HG03432 (cell line): Measurements from ENCODE around the gene PRR16.

Source experiments
- ATAC-seq: cut with Tn5 transposase; IDR thresholded peaks from one replicate; pipeline ENCODE4 v1.9.1; 2021; ENCODE audit warnings: mild to moderate bottlenecking, moderate library complexity; ENCODE audit not compliant: unreplicated experiment

Gene PRR16

DNA sequence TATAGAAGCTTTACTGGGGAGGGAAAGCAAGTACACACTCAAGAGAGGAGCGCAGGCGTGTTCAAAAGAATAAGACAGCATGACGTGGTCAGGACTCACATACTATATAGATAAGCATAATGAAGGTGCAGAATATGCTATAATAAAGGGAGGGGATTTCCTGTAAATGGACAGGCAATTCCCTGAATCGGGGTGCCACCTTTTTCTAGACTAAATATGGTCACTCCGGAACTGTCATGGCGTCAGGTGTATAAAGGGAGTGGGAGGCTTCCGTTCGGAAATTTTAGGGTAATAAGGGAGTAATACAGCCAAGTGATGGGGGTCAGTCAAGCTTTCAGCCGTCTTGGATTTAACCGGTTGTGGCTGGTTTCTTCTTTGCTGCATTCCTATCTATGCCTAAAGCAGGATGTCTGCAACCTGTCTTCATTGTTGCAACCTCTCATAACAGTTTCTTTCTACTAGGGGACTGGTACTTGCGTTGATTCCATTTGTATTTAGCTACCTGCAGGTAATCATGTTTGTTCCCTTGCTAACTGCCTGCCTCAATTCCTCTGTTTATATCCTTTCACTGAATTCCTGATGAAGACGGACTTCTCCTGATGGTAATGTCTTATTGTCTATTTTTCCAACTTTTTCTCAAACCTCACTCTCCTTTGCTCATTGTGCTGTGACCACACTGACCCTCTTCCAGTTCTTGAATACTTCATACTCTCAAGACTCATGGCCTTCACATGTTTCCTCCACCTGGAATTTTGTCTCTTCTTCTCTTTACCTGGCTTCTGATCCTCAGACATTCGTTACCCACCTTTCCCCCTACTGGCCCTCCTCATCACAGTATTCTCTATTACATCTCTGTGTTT, 48.9 kb downstream of the PRR16 start:
- no peak for ATAC-seq

DNA sequence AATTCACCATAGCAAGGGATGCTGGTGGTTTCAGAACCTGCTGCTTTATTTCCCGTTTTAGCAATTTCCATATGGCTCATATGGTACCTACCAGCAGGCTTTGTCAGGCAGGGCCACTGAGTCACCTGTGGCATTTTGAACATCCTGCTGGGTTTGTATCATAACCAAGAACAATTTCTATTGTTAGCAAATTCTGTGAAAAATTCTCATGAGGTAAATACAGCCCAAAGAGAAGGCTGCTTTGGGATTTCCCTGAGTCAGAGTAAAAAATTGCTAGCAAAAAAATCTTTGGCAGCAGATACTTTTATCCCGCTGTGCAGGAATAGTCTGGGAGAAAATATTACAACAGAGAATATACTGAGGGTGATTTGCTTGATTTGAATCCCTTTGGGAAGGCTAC, 52.7 kb downstream of the PRR16 start:
- ATAC-seq, result no peak

DNA sequence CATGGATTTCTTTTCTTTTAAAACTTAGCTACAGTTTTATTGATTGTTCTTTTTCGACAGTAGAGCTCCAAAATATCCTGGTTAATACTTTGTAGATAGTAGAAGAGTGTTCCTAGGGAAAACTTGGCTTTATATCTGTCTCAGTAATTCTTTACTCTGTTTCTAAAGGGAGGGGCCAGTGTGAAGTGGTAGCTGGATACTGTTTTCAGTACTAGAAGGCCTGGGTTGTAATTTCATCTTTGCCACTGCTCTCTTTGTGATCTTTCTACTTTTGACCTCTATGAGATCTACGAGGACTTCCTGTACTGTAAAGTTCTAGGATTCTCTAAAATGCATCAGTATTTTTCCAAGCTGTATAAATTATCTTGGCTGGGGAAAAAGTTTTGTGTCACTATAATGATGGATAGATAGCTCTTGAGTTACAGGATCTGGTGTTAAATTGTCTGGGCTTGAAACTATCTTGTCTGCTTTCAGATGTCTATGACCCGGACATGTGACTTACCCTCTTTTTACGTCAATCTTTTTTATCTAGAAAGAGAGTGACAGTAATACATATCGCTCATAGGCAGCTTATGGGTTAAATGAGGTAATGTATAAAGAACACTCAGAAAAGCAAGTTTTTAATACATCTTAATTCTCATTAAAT, 53.6 kb downstream of the PRR16 start:
- no peak for ATAC-seq

DNA sequence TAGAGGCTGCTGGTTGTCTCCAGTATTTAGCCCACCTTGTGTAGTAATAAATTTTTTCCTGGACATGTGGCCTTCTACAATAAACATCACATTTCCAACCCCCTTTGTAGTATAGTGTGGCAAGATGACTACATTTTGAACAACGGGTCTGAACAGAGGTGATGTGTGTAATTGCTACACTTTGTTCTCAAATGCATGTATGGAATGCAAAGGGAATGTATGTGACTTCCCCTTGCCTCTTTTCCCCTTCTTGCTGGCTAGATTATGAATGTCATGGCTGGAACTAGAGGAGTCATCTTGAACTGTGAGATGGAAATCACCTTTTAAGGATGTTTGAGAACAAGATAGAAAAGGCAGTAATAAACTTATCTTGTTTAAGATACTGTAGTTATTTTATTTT, 54.5 kb downstream of the PRR16 start:
- no peak for ATAC-seq

DNA sequence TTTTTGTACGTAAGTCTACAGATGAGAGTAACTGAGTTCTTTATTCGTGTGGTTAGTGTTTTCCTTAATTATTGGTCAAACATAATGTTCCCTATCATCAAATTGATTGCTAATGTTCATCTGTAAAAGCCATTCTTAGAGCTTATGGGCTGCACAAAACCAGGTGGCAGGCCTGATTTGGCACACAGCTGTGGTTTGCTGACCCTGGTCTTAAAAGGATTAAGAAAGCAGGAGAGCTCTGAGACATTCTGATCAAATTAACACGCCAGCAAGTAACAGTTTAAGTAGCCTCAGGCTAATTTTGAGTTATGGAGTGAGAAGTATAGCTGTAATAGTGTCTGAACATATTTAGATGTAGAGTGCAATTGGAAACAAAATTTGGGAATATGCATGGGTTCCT, 63.2 kb downstream of the PRR16 start:
- ATAC-seq, result no peak

DNA sequence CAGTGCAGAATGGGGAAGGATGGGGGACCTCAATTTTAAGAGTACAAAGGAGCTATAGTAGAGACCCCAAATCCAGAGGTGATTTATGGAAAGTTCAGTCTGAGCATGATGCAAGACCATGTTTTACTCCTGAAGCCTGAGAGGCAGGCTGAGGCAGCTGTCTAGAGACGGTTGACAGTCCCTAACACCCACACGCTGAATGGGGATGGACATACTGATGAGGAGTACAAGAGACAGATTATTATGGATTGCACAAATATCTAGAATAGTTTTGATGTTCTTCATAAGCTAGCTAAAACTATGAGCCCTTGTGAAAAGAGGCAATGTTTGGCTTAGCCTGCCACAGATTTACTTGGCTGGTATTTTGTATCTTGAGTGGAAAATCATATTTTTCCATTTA, 64.5 kb downstream of the PRR16 start:
- ATAC-seq, result no peak

DNA sequence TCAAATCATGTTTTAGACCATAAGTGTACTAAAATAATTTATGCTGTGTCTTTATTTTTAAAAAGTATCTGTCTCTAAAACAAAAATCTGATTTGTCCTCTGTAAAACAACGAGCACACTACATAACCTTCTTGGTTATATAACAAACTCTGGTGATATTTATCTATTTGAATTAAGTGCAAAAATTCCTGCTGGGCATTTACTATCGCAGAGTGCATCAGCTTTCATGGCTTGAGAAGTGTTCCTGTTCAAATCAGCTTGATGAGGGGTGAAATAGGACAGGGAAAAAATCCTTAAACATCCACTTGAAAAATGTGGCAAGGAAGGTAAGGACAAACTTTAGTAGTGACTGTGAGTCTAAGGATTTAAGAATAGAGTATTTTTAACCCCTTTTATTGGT, 65.3 kb downstream of the PRR16 start:
- no peak for ATAC-seq

DNA sequence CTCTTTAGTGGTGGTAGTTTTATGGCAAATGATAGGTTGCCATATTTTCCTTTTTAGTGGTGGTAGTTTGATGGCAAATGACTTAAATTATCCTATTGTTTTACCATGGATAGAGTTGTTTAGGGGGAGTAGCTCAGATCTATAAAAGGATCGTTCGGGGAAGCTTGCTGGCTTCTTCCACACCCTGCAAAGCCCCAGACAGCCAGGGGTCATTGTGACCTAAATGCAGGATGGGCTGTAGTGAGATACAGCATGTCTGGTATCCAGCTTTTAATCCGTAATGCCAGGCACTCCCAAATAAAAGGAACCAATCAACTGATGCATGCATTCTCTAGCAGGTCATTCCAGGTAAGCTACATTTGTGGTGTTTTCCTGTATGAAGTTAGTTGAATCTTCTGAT, 67.1 kb downstream of the PRR16 start:
- ATAC-seq, result no peak

DNA sequence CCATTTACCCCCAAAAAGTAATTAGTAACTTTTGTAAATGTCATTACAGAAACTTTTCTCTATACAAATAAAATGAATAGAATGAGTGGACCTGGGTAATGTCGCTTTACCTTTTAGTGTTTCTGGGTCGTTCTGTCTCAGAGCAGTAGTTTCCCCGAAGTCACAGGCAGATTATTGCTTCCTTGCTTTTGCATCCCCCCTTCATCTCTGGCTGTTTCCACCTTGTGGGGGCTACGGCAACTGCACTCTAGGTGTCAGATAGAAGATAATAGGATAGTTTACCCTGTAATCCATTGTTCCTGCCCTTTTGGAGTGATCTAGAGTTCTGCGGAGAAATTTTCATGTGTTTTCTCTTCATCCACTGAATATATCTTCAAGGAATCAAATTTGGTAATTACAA, 68.7 kb downstream of the PRR16 start:
- no peak for ATAC-seq

DNA sequence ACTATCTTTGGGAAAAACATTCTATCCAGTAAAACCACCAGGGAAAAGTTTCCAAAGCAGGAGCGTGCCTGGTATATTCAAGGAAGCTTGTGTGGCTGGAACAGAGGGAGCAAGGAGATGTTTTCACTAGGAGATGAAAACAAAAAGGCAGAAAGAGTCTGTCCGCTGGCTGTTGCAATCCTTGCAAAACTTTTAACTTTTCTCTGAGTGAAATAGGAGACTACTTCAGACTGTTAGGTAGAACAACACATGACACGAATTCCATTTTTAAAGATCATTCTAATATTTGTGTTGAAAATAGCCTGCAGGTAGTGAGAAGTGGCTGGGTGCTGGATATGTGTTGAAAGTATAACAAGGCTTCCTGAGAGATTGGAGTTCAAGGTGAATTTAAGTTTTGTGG, 69.5 kb downstream of the PRR16 start:
- no peak for ATAC-seq

DNA sequence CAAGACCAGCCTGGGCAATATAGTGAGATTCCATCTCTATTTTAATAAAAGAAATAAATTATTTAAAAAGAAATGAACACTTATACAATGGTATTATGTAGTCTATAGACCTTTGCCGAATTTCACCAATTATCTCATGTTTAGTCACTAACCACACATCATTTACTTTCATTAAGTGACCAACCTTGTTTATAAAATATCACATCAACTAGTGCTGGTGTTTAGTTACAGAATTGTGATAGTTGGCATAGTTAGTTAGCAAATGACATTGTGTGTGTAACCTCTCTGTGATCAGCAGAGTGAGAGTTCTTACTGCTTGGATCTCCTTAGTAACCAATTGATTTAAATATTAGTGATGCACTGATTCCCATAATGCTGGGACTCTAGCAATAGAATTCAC, 71.8 kb downstream of the PRR16 start:
- no peak for ATAC-seq

DNA sequence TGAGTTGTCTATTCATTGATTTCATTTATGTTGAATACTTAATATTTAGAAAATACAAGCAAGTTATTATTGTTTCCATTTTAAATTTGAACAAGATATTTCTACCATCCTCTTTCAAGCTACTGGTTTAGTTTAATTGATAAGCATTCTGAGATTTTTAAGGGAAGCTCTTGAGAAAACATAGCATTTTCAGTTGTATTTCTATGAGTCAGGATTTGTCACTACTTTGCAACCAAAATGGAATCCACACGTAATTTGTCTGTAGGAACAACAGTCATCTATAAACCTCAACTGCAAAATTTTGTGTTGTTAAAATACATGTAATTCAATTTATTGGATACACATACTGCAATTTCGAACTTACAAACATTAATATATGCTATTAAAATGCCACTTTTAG, 74.0 kb downstream of the PRR16 start:
- no peak for ATAC-seq

DNA sequence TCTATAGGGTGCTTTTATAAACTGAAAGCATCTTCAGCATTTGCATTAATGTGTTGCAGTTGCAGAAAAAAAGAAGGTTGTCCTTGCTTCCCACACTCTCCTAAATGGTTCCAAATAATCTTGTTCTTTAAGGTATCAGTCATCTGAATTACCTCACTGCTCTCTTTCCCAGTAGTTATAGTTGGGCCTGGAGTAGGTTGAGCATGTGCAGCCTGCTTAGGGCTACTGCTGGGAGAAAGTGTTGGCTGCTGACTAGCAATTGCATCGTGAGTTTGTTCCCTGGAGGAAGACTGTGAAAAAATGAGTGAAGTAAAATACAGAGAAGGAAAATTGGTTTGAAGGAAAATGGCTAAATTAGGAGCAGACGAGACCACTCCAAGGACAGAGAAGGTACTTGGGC, 74.5 kb downstream of the PRR16 start:
- ATAC-seq, result no peak

DNA sequence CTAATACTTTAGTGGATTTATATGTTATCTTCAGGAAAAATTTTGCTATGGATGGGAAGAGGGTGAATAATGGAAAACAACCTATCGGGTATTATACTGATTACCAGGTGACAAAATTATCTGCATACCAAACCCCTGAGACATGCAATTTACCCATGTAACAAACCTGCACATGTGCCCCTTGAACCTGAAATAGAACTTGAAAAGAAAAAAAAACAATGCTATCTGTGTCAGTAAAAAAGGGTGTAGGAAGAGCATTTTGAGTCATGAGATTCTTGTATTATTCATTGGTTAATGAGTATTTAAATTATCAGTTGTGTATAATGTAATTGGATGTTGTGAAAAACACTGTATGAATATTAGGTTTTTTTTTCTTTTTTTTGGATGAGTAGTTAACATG, 75.4 kb downstream of the PRR16 start:
- ATAC-seq, result no peak

DNA sequence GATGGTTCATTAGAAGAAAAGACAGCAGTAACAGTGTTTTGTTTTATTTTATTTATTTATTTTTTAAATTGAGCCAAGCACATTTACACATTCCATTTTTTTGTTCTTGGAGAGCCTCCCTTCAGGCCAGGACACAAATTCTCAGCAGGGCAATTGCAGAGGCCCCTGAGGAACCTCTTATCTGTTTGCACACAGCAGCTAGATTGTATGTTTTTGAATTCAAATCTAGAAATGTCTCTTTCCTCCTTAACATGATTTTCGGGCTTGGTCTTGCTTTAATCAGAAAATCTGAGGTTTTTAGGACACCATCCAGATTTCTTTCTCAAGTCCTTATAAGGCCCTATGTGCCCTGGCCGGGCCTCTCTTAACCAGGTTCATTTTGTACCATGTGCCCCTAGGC, 76.0 kb downstream of the PRR16 start:
- no peak for ATAC-seq

DNA sequence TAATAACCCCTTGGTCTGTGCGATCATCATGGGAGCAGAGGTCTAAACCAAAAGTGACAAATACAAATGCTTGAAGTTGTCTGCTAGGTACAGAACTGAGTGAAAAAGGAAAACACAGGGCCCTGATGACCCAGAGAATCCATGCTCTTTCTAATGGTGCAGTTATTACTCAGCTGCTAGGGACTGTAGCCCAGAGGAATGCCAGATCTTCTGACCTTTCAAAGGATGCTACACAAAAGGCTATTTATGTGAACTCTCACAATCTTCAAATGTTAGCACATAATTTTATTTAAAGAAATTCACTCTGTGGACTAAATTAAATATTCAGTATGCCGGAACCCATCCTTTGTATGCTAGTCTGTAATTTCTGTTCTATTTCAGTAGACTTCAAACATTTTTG, 79.9 kb downstream of the PRR16 start:
- ATAC-seq, result no peak

DNA sequence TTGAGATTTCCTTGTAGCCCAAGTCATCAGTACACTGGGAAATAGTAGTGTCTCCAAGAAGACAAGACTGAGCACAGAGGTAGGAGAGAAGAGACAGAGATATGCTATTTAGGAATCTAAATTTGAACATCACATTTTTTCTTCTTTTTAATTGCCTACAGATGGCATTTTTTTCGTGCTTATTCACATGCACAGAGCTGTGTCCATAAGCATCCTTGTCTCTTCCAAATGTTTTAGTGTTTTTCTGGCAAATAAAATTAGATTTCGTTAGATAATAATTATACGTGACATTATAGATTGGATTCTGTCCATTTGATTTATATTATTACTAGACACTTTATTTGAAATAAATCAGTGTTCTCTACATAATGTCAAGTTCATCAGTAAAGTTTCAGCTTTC, 80.9 kb downstream of the PRR16 start:
- no peak for ATAC-seq

DNA sequence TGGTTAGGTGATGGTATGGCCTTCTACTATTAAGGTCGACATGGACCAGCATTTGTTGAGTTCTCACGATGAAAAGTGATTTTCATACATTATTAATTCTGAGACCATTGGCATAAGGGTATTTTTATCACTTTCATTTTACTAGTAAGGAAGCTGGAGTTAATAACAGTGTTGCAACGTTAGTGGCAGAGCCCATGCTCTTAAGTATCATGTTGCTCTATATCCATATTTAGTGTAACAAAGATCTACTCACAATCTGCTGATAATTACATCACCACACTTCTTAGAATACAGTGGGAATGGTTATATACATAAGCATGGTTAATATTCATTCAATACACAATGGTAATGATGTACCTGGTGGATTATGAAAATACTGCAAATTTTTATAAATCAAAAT, 81.9 kb downstream of the PRR16 start:
- ATAC-seq, result no peak

DNA sequence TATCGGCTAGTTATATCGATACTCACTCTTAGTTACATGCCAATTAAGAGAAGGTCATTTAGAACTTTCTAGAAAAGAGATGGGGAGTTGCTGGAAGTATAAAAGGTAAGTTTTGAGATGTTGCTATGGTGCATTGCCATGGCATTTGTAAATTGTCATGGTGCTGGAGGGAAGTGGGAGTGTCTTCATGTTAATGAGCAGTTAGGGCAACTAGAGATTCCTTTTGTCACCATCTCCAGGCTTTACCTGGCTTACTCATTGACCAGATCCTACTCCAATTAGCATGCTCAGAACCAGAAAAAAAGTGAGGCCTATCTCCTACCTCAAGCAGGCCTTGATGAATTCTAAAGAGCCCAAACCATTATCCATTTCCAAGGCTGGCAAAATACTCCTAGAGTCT, 82.8 kb downstream of the PRR16 start:
- no peak for ATAC-seq

DNA sequence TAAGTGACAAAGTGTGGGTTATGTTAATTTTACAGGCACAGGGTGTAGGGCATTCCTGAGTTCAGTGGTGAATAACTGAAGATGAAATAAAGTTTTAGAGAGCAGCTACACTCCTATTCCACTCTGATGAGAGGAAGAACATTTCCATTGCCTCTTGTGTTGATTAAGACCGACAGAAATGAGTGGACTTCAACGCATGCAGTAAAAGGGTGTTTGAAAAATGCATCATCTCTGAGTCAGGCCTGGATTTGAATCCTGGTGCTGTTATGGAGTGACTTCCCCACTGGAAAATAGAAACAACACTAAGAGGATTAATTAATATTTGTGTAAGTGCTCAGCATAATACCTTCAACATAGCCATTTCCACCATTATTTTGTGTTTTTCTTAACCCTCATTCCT, 86.3 kb downstream of the PRR16 start:
- no peak for ATAC-seq

DNA sequence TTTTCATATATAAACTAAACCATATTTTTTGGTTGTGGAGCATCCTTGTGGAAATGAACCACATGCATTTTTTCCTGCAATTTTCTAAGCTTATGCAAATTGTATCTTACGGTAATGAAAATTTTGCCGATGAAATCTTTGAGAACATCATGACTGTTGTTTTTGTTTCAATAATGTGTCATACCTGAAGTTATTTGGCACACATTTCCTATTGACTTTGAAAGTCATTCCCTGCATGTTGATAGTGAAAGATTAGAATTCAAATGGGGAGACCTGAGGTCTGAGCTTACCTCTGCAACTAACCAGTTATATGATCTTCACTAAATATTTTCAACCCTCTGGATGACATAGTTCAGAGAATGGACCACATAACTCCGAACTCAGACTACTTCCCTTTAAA, 88.5 kb downstream of the PRR16 start:
- no peak for ATAC-seq

DNA sequence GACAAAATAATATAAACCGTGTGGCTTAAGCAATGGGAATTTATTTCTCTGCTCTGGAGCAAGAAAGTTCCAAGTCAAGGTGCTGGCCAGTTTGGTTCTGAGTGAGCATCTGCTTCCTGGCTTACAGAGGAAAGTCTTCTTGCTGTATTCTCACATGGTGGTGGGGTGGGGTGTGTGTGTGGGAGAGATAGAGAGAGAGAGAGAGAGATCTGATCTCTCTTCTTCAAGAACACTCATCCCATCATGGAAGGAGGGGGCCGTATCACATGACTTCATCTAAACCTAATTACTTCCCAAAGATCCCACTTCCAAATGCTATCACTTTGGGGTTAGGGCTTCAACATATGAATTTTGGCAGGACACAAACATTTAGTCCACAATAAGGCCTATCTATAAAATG, 91.2 kb downstream of the PRR16 start:
- no peak for ATAC-seq

DNA sequence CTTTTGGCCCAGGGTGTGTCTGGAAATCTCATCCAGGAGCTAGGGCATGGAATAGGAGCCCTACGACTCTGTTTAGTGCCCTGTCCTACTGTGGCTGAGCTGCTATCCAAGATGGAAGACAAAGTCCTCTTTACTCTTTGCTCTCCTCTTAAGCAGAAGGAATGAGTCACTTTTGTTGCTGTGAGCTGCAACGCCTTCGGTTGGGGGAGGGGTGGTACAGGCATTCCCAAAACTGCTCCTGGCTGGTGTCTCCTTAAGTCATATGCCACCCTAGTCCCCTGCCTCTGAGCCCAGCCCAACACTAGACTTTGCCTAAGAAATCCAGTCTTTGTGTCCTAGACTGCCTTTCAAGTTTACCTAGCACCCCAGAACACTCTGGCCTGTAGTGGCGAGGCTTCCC, 99.9 kb downstream of the PRR16 start:
- ATAC-seq, result no peak
